ENCODE measurements around the gene MAP3K6.

GRCh38 chr1:27410709-27411108, 43.9 kb upstream of the MAP3K6 start:
- no peak for TF ChIP-seq POLR2A (IDR thresholded peaks at IDR 0.05)
- TF ChIP-seq, protein P1, sequence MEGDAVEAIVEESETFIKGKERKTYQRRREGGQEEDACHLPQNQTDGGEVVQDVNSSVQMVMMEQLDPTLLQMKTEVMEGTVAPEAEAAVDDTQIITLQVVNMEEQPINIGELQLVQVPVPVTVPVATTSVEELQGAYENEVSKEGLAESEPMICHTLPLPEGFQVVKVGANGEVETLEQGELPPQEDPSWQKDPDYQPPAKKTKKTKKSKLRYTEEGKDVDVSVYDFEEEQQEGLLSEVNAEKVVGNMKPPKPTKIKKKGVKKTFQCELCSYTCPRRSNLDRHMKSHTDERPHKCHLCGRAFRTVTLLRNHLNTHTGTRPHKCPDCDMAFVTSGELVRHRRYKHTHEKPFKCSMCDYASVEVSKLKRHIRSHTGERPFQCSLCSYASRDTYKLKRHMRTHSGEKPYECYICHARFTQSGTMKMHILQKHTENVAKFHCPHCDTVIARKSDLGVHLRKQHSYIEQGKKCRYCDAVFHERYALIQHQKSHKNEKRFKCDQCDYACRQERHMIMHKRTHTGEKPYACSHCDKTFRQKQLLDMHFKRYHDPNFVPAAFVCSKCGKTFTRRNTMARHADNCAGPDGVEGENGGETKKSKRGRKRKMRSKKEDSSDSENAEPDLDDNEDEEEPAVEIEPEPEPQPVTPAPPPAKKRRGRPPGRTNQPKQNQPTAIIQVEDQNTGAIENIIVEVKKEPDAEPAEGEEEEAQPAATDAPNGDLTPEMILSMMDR (IDR thresholded peaks at IDR 0.05), result no peak

Data from esophagus squamous epithelium (tissue), 4 donors.